GM21576 (cell line): Measurements from ENCODE around the gene TTC5.
A peak's percentile ranks its signal among the peaks of the same experiment; 100 is the strongest.
"Not testable (repeated sequence)": the region's sequence is repeated elsewhere in the genome, so short reads cannot be mapped to it uniquely, and the experiment has no call there.

ENCODE experiments used
- ATAC-seq: cut with Tn5 transposase; IDR thresholded peaks from one replicate; pipeline ENCODE4 v1.9.1; 2021; ENCODE audit warnings: mild to moderate bottlenecking, moderate library complexity; ENCODE audit not compliant: unreplicated experiment

The TTC5 gene, protein sequence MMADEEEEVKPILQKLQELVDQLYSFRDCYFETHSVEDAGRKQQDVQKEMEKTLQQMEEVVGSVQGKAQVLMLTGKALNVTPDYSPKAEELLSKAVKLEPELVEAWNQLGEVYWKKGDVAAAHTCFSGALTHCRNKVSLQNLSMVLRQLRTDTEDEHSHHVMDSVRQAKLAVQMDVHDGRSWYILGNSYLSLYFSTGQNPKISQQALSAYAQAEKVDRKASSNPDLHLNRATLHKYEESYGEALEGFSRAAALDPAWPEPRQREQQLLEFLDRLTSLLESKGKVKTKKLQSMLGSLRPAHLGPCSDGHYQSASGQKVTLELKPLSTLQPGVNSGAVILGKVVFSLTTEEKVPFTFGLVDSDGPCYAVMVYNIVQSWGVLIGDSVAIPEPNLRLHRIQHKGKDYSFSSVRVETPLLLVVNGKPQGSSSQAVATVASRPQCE

DNA sequence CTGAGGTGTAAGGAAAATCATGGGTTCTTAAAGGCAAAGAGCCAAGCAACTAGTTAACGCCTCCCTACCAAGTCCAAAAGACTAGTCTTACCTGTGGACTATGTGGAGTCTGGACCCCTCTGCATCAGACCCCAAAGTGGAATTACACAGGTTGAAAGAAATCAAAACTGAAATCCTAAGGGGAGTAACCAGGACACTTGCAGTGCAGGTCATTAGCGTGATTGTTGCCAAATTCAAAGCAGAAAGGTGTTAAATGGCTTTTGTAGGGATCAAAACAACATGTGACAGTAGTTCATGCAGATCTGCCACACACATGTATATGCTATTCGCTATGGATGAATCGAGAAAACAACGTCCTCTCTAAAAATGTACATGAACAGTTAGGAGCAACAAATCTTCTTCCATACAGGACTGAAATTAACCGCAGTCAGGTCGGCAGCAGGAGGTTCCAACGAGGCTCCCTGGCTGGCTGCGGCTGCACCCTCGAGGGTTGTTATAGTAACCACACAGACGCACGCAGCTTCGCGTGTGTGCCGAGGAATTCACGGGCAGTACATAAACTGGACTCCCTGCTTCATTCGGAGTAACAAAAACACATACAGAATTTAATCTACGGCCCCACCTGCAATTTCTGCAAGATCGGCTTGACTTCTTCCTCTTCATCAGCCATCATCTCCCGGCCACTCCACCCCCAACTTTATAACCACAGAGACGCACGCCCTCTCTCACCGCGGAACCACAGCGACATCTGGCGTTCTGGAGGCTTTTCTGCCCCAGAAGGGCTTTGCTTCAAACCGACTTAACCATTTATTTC lies at the start of gene TTC5:
TTC5 (minus strand) TSS at position 687 of the 814 bp plus-strand sequence; CDS start at position 673, 14 bp downstream.
- ATAC-seq = peak; percentile 95

DNA sequence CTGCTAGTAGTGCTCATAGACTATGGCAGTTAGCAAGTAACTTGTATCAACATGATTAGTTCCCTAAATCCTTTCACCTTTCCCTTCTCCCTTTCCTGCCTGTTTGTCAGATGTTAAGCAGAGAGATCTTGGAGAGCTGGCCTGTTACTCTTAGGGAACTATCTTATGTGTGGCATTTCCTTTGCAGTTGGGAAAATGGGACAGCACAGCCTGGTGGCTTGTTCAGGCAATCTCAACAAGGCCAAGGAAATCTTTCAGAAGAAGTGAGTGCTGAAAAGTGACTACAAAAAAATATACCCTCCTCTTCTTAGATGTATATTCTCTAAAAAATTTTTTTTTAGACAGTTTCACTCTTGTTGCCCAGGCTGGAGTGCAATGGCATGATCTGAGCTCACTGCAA lies 45.1 kb upstream of the TTC5 start:
- no peak for ATAC-seq

GRCh38 chr14:20350282-20350681 lies 44.5 kb upstream of the TTC5 start:
- ATAC-seq = no peak

DNA sequence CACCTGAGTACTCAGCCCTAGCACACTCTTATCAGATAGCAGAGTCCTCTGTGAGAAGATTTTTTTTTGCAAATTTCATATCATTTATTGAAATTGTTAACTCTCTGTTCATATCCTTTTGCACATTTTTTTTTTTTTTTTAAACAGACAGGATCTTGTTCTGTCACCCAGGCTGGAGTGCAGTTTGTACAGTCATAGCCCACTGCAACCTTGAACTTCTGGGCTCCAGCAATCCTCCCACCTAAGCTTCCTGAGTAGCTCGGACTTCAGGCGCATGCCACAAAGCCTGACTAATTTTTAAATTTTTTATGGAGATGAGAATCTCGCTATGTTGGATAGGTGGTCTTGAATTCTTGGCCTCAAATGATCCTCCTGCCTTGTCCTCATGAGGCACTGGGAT lies 42.0 kb upstream of the TTC5 start:
- no peak for ATAC-seq

DNA sequence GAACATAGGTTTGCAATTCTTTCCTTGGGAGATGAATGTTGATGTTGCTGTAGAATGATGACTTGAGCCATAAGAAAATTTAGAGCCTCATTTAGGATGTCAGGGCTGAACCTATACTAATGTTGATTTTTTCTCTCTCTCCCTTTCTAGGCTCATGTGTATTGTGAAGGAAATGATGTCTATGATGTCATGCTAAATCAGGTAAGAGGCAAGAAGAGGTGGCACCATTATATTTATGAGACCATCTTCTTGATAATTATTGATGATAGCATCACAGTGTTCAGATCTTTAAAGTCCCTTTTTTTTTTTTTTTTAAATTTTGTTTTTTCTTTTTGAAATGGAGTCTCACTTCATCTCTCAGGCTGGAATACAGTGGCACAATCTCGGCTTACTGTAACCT lies 41.0 kb upstream of the TTC5 start:
- no peak for ATAC-seq

- ATAC-seq = no peak
Measured at GRCh38 chr14:20345366-20345765, 39.6 kb upstream of the TTC5 start.

DNA sequence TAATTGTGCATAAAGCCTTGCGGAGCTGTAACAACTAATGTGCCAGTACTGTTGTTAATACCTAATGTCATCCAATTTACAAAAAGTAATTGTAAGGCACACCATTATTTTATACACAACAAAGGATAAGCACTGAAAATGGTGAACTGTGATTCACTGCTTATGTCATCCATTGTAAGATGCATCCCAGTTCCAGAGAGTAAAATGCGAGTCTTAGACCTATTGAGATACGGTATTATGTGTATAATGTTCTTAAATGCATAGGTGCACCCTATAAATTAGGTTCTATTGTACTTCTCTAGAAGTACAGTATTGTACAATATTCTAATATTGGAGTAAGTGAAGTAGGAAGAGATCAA lies 38.1 kb upstream of the TTC5 start:
- no peak for ATAC-seq

- ATAC-seq = peak; percentile 88
Measured at GRCh38 chr14:20343092-20343861, 37.5 kb upstream of the TTC5 start, which contains the start of gene PARP2. TSS of gene PARP2 (plus strand) at chr14:20343635. CDS start at chr14:20343642, 7 bp downstream.

- ATAC-seq = no peak
Measured at GRCh38 chr14:20341646-20342045, 35.9 kb upstream of the TTC5 start.

GRCh38 chr14:20341032-20341431 lies 35.3 kb upstream of the TTC5 start:
- not testable (repeated sequence) for ATAC-seq

- no peak for ATAC-seq
Measured at GRCh38 chr14:20334017-20334416, 28.3 kb upstream of the TTC5 start.

DNA sequence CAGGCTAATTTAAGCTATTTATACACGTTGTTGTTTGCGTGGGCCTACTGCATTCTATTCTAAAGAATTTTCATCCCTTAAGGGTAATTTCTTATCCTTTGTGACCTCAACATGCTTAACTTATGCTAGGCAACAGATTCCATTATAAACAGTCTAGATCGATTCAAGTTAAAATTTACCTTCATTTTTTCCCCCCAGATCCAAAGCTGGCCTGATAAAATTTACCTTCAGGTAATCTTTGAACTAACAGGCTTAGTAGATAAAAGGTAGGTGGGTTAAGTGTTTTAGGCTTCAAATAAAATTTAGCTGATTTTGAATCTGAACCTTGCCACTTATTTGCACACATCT lies 27.7 kb upstream of the TTC5 start:
- no peak for ATAC-seq

GRCh38 chr14:20332788-20333493 lies 27.2 kb upstream of the TTC5 start, which contains the start of gene CCNB1IP1:
TSS of gene CCNB1IP1 (minus strand) at chr14:20333279. CDS start at chr14:20316523, 16,756 bp downstream.
- peak; percentile 98 for ATAC-seq

DNA sequence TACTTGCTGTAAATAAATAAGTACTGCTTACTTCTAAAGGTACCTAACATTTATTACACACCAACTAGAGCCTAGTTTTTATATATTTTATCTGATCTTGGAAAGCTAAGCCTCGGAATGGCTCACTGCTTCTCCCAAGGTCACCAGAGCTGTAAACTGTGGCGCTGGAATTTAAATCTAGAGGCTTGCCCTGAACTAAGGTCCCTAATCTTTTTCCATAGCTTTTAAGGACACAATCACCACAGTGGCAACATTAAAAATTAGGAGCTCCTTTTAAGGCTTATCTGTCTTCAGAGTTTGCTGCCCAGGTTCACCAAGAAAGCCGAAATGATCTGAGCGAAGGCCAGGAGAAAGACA lies 26.7 kb upstream of the TTC5 start:
- no peak for ATAC-seq

DNA sequence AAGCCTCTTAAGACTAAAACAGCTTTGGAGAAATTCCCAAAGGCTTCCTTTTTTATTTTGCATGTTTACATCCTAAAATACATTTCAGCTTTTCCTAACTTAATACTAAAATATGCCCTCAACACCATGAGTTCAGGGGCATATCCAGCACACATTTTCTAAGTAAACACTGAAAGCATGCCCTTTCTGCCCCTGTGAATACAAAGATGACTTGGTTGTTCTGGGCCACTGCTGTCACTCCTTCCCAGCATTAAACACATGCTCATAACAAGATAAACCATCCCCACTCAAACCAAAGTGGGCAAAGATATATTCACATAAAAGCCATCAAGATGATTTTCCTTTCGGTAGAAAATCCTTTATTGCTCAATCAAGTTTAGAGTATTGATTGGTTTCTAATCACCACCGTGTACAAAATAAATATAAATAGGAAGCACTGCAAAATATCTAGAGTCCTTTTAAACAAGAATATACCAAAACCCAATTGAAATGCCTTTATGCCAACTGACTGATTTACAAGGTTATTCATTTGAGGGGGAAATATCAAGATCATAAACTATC lies 25.4 kb upstream of the TTC5 start:
- ATAC-seq = no peak

GRCh38 chr14:20329355-20329754 lies 23.6 kb upstream of the TTC5 start:
- ATAC-seq = no peak

GRCh38 chr14:20328705-20329104 lies 23.0 kb upstream of the TTC5 start:
- no peak for ATAC-seq

- ATAC-seq = no peak
Measured at GRCh38 chr14:20327005-20327869, 21.5 kb upstream of the TTC5 start.

GRCh38 chr14:20317720-20318119 lies 12.0 kb upstream of the TTC5 start:
- ATAC-seq = no peak
